ENCODE data around the gene CDC25B.

DNA sequence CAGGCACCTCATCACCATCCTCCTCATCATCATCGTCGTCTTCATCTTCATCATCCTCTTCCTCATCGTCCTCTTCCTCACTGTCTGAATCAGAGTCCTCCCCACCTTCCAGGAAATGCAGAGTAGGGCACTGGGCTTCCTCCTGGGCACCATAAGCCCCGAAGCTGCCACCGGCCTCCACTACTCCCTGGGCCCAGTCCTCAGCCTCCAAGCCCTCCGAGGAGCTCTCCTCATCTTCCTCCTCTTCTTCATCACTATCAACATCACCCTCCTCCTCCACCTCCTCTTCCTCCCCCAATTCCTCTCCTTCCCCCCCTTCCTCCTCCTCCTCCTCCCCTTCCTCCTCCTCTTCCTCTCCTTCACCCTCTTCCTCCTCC lies 11.3 kb upstream of the CDC25B start:
- TF ChIP-seq BCL11A (IDR thresholded peaks at IDR 0.05; ENCODE audit: low read depth in 2 of 2, low read length in 2 of 2) (no peak), EP300 (IDR thresholded peaks at IDR 0.05; ENCODE audit: borderline replicate concordance in 1 of 2, low read depth in 2 of 2, low read length in 2 of 2) (no peak)
- TF ChIP-seq, protein P1, sequence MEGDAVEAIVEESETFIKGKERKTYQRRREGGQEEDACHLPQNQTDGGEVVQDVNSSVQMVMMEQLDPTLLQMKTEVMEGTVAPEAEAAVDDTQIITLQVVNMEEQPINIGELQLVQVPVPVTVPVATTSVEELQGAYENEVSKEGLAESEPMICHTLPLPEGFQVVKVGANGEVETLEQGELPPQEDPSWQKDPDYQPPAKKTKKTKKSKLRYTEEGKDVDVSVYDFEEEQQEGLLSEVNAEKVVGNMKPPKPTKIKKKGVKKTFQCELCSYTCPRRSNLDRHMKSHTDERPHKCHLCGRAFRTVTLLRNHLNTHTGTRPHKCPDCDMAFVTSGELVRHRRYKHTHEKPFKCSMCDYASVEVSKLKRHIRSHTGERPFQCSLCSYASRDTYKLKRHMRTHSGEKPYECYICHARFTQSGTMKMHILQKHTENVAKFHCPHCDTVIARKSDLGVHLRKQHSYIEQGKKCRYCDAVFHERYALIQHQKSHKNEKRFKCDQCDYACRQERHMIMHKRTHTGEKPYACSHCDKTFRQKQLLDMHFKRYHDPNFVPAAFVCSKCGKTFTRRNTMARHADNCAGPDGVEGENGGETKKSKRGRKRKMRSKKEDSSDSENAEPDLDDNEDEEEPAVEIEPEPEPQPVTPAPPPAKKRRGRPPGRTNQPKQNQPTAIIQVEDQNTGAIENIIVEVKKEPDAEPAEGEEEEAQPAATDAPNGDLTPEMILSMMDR (IDR thresholded peaks at IDR 0.05; ENCODE audit: control extremely low read depth in 1 of 3, insufficient read depth in 1 of 3, low read depth in 1 of 3, low read length in 3 of 3): no peak

Data from H1 (cell line).